IPS-18c (cell line): ENCODE results near the gene PSMC3IP.

Experiments
- H3K4me3 ChIP-seq: 2 replicates; pipeline ENCODE4 v1.7.0; 2013; ENCODE audit warnings: low read depth, mild to moderate bottlenecking, low read length, moderate library complexity; ENCODE audit not compliant: insufficient read depth
- H3K9me3 ChIP-seq: one replicate; pipeline ENCODE4 v1.6.1; 2013; ENCODE audit warnings: mild to moderate bottlenecking, low read length, moderate library complexity; ENCODE audit not compliant: control insufficient read depth, insufficient read depth

The PSMC3IP gene

GRCh38 chr17:42591411-42591810 is 13.9 kb upstream of the PSMC3IP start:
- no peaks in the 10 kb centered on the region for H3K9me3 ChIP-seq
- no peak overlapping the region for H3K4me3 ChIP-seq

- Histone ChIP-seq H3K4me3 (no peak overlapping the region), H3K9me3 (no peaks in the 10 kb centered on the region)
Observed at GRCh38 chr17:42590886-42591285, 13.4 kb upstream of the PSMC3IP start.

GRCh38 chr17:42586514-42587230 is 9.1 kb upstream of the PSMC3IP start:
- H3K4me3 ChIP-seq: no peak overlapping the region
- H3K9me3 ChIP-seq: no peaks in the 10 kb centered on the region

- Histone ChIP-seq H3K4me3 (no peak overlapping the region), H3K9me3 (no peaks in the 10 kb centered on the region)
Observed at GRCh38 chr17:42585353-42585752, 7.8 kb upstream of the PSMC3IP start.

- Histone ChIP-seq H3K9me3 (no peaks in the 10 kb centered on the region), H3K4me3 (no peak overlapping the region)
Observed at GRCh38 chr17:42584880-42585279, 7.4 kb upstream of the PSMC3IP start.

- Histone ChIP-seq H3K4me3 (no peak overlapping the region), H3K9me3 (no peaks in the 10 kb centered on the region)
Observed at GRCh38 chr17:42581744-42582270, 4.3 kb upstream of the PSMC3IP start.

- no peaks in the 10 kb centered on the region for H3K9me3 ChIP-seq
- no peak overlapping the region for H3K4me3 ChIP-seq
Observed at GRCh38 chr17:42579794-42580551, 2.4 kb upstream of the PSMC3IP start.

- H3K9me3 ChIP-seq: no peaks in the 10 kb centered on the region
- H3K4me3 ChIP-seq: peak overlapping the region; percentile 98
Observed at GRCh38 chr17:42578282-42578869, 847 bp upstream of the PSMC3IP start.

- Histone ChIP-seq H3K9me3 (no peaks in the 10 kb centered on the region), H3K4me3 (peak overlapping the region; percentile 98)
Observed at GRCh38 chr17:42577140-42577531, 393 bp downstream of the PSMC3IP start.

- no peak overlapping the region for H3K4me3 ChIP-seq
- H3K9me3 ChIP-seq: no peaks in the 10 kb centered on the region
Observed at GRCh38 chr17:42574463-42574862, 3.1 kb downstream of the PSMC3IP start.

- H3K9me3 ChIP-seq: no peaks in the 10 kb centered on the region
- no peak overlapping the region for H3K4me3 ChIP-seq
Observed at GRCh38 chr17:42573095-42573494, 4.4 kb downstream of the PSMC3IP start.

- Histone ChIP-seq H3K4me3 (no peak overlapping the region), H3K9me3 (no peaks in the 10 kb centered on the region)
Observed at GRCh38 chr17:42571435-42572225, 5.9 kb downstream of the PSMC3IP start.

- H3K4me3 ChIP-seq: no peak overlapping the region
- no peaks in the 10 kb centered on the region for H3K9me3 ChIP-seq
Observed at GRCh38 chr17:42568341-42569111, 9.0 kb downstream of the PSMC3IP start.

- H3K4me3 ChIP-seq: peak within 1 kb of the TSS; percentile 77
- no peaks in the 10 kb centered on the region for H3K9me3 ChIP-seq
Observed at GRCh38 chr17:42566883-42567573, 10.5 kb downstream of the PSMC3IP start, which contains the start of gene MLX. TSS of gene MLX (plus strand) at chr17:42567100. CDS start at chr17:42567125, 25 bp downstream.

- no peaks in the 10 kb centered on the region for H3K9me3 ChIP-seq
- peak overlapping the region; percentile 77 for H3K4me3 ChIP-seq
Observed at GRCh38 chr17:42566215-42566882, 11.2 kb downstream of the PSMC3IP start.
